GM12891 (cell line): ENCODE measurements around the gene BAIAP2L2.
"Not testable (repeated sequence)": the region's sequence is repeated elsewhere in the genome, so short reads cannot be mapped to it uniquely, and the experiment has no call there.

Experiments
- DNase-seq: peaks from one replicate; pipeline ENCODE4 v3.0.0; 2011; ENCODE audit warnings: low spot score; ENCODE audit not compliant: insufficient read length
- FAIRE-seq: peaks from 2 replicates; lab custom pipeline; 2011; peaks lifted over from hg19 to GRCh38; lab: Jason Lieb, UNC
- PAX5 ChIP-seq: IDR thresholded peaks from 2 replicates; pipeline ENCODE4 v1.6.1; 2011; ENCODE audit warnings: low read length, moderate library complexity, mild to moderate bottlenecking; ENCODE audit not compliant: insufficient read depth, severe bottlenecking
- POLR2A ChIP-seq: IDR thresholded peaks from 2 replicates; pipeline ENCODE4 v1.6.1; 2011; ENCODE audit warnings: low read depth, low read length, control low read depth
- POLR2AphosphoS5 ChIP-seq: IDR thresholded peaks from 2 replicates; pipeline ENCODE4 v1.6.1; 2011; ENCODE audit warnings: low read depth, low read length, control low read depth
- POU2F2 ChIP-seq: IDR thresholded peaks from 2 replicates; pipeline ENCODE4 v1.6.1; 2011; ENCODE audit warnings: low read depth, mild to moderate bottlenecking, control low read depth, low read length, moderate library complexity
- SPI1 ChIP-seq: IDR thresholded peaks from 2 replicates; pipeline ENCODE4 v1.6.1; 2011; ENCODE audit warnings: low read depth, low read length, control low read depth
- TAF1 ChIP-seq: IDR thresholded peaks from 2 replicates; pipeline ENCODE4 v1.6.1; 2011; ENCODE audit warnings: low read depth, low read length, control low read depth

The BAIAP2L2 gene

GRCh38 chr22:38118182-38118581 is 7.7 kb upstream of the BAIAP2L2 start:
- DNase-seq (no peak), FAIRE-seq (no peak)
- no peak for TF ChIP-seq SPI1
- no peak for TF ChIP-seq POLR2AphosphoS5
- TF ChIP-seq PAX5, result no peak
- TF ChIP-seq TAF1, result no peak
- no peak for TF ChIP-seq POU2F2
- no peak for TF ChIP-seq POLR2A

DNA sequence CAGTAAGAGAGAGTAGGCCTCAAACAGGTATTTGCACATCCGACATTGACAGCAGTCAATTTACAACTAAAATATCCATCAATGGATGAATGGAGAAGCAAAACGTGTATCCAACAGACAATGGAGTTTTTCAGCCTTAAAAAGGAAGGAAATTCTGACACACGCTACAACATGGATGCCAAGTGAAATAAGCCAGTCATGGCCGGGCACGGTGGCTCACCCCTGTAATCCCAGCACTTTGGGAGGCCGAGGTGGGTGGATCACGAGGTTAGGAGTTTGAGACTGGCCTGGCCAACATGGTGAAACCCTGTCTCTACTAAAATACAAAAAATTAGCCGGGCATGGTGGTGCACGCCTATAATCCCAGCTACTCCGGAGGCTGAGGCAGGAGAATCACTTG is 7.1 kb upstream of the BAIAP2L2 start:
- not testable (repeated sequence) for FAIRE-seq, DNase-seq

- no peak for FAIRE-seq
- no peak for DNase-seq
- TF ChIP-seq POLR2AphosphoS5, result no peak
- no peak for TF ChIP-seq TAF1
- no peak for TF ChIP-seq SPI1
- no peak for TF ChIP-seq POLR2A
- TF ChIP-seq PAX5, result no peak
- TF ChIP-seq POU2F2, result no peak
These were observed 5.1 kb upstream of the BAIAP2L2 start for GRCh38 chr22:38115423-38116205.

- peak; percentile 48 for FAIRE-seq
- TF ChIP-seq PAX5, result no peak
- TF ChIP-seq TAF1, result no peak
- TF ChIP-seq SPI1, result no peak
- 0 out of 2 replicates have a peak, but pooled peaks have one; percentile 33 for TF ChIP-seq POU2F2
- peak; percentile 94 for DNase-seq
These were observed 4.3 kb upstream of the BAIAP2L2 start for GRCh38 chr22:38114484-38115398.

- DNase-seq (no peak), FAIRE-seq (no peak)
- TF ChIP-seq SPI1 (no peak), POLR2AphosphoS5 (no peak), POU2F2 (no peak), PAX5 (no peak), POLR2A (no peak), TAF1 (no peak)
These were observed 1.9 kb upstream of the BAIAP2L2 start for GRCh38 chr22:38112381-38112780.

- no peak for DNase-seq
- TF ChIP-seq PAX5 (no peak), POLR2A (no peak), TAF1 (no peak), SPI1 (no peak), POLR2AphosphoS5 (no peak), POU2F2 (no peak)
- FAIRE-seq, result no peak
These were observed 1.5 kb upstream of the BAIAP2L2 start for GRCh38 chr22:38111925-38112355.

DNA sequence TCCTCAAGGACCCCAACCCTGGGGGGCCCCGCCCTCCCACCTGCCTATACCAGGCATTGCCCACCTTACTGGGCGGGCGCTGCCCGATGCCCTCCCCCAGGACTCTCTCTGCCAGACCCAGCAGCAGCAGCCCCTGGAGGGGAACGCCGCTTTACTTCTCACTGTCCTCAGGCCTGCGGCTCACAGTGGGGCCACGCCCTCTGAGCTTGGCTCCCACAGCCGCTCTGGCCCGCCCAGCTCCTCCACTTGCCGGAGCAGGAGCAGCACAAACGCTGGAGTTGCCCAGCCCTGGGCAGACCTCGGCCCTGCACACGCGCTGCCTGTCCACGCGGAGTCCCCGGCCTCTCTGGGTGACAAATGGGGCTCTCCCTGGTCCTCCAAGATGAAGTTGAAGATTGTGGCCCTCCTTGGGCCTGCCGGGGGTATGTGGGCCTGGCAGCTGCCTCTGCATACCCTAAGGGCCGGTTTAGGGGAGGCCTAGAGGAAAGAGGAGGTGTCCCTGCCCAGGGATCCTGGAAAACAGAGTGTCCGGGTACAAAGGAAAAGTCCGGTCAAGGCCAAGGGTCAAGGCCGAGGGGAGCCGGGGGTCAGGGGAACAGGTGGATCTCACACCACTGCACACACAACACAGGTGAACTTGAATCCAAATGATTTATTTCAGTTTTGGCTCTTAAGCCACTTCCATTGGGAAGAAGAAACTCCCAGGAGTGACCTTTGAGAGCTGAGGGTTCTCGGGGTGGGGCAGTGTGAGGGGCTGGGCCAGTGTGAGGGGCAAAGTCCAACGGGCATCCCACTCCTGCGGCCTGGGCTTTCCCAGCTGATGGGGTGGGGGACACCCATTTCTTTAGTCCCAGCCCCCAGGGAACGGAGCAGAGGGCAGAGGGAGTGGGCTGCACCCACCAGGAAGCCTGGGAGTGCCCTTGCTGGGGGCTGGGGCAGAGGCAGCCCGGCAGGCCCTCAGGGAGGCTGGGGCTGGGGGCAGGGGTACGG is 674 bp upstream of the BAIAP2L2 start:
- DNase-seq, result no peak
- no peak for TF ChIP-seq PAX5
- no peak for TF ChIP-seq TAF1
- TF ChIP-seq POLR2AphosphoS5, result no peak
- TF ChIP-seq SPI1, result no peak
- TF ChIP-seq POU2F2, result no peak
- no peak for TF ChIP-seq POLR2A
- FAIRE-seq, result no peak

GRCh38 chr22:38109371-38110001 is 998 bp downstream of the BAIAP2L2 start:
- DNase-seq (no peak), FAIRE-seq (no peak)
- TF ChIP-seq TAF1 (no peak), POLR2A (no peak), SPI1 (no peak), PAX5 (no peak), POU2F2 (no peak), POLR2AphosphoS5 (no peak)
